Measurements from ENCODE around the gene TRIM37. TPM values are rescaled to one million over a fixed set of nuclear protein-coding genes. Genes with fewer than 3 reads are reported as not detected.

Gene TRIM37
- polyA plus RNA-seq, 1 experiment: 20.9 TPM

DNA sequence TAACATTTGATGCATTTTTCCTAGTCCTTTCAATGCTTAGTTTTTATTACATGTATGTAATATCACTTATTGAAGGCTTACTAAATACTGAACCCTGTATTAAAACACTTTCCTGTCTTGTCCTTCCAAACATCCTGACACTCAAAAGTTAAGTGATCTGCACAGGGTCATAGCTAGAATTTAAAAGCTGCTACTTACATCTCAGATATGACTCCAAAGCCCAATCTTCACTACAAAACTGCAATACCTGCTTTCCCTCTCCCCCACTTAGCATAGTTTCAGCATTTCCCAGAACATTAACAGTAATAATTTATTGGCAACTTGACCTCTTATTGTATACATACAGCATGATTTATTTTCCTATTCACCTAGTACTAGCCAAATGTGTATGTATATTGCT lies 4.3 kb upstream of the TRIM37 start:
- no peak overlapping the region for H3K4me3 ChIP-seq (ENCODE audit: low read depth, low read length)
- no peaks in the 10 kb centered on the region; the same call in 1 of the 2 replicates for H3K36me3 ChIP-seq (ENCODE audit: control insufficient read depth, insufficient read depth, low read length)
- H3K27me3 ChIP-seq (ENCODE audit: control insufficient read depth, insufficient read depth, low read length): no peaks in the 10 kb centered on the region
- POLR2A ChIA-PET: no interaction called here
- TF ChIP-seq, protein P1, sequence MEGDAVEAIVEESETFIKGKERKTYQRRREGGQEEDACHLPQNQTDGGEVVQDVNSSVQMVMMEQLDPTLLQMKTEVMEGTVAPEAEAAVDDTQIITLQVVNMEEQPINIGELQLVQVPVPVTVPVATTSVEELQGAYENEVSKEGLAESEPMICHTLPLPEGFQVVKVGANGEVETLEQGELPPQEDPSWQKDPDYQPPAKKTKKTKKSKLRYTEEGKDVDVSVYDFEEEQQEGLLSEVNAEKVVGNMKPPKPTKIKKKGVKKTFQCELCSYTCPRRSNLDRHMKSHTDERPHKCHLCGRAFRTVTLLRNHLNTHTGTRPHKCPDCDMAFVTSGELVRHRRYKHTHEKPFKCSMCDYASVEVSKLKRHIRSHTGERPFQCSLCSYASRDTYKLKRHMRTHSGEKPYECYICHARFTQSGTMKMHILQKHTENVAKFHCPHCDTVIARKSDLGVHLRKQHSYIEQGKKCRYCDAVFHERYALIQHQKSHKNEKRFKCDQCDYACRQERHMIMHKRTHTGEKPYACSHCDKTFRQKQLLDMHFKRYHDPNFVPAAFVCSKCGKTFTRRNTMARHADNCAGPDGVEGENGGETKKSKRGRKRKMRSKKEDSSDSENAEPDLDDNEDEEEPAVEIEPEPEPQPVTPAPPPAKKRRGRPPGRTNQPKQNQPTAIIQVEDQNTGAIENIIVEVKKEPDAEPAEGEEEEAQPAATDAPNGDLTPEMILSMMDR (IDR thresholded peaks at IDR 0.05; ENCODE audit: insufficient read depth, low read depth, low read length): no peak
- CTCF ChIA-PET: interaction anchor here (1.0 to 1.4 kb wide), 2 partner anchors 12 to 20 kb away, joined by 4 to 5 read pairs; no protein-coding TSS in a partner anchor
- DNase-seq (ENCODE audit: low read depth): no peak

DNA sequence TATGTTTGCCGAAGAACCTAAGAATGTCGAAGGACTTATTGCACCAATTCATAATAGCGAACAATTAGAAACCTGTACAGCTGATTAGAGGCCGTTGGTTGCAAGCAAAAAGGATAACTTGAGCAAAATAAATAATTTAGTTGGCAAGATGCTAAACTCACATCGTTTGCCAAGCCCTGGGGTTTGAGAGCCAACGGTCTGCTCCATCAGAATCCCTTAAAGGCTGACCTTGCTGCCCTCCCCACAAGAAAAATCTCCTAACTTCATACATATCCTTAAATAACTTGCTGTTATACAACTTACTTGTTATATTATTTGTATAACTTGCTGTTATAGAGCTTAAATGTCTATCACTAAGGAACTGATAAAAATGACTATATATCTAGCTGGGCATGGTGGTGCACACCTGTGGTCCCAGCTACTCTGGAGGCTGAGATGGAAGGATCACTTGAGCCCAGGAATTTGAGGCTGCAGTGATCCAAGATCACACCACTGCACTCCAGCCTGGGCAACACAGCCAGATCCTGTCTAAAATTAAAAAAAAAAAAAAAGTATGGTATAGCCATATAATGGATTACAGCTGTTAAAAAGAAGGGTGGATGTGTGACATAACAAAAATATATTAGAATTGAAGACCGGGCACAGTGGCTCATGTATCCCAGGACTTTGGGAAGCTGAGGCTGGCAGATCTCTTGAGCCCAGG lies 1.9 kb upstream of the TRIM37 start:
- POLR2A ChIA-PET: no interaction called here
- TF ChIP-seq, protein P1 (IDR thresholded peaks at IDR 0.05; ENCODE audit: insufficient read depth, low read depth, low read length): no peak
- no peaks in the 10 kb centered on the region for H3K36me3 ChIP-seq (ENCODE audit: control insufficient read depth, insufficient read depth, low read length)
- no peak for DNase-seq (ENCODE audit: low read depth)
- CTCF ChIA-PET: interaction anchor here (1.5 kb wide), 1 partner anchor 10 kb away, joined by 4 read pairs; no protein-coding TSS in a partner anchor
- no peaks in the 10 kb centered on the region for H3K27me3 ChIP-seq (ENCODE audit: control insufficient read depth, insufficient read depth, low read length)
- no peak overlapping the region for H3K4me3 ChIP-seq (ENCODE audit: low read depth, low read length)

GRCh38 chr17:59107306-59107670 lies 608 bp upstream of the TRIM37 start:
- Histone ChIP-seq H3K36me3 (ENCODE audit: control insufficient read depth, insufficient read depth, low read length) (no peaks in the 10 kb centered on the region), H3K4me3 (ENCODE audit: low read depth, low read length) (peak overlapping the region; percentile 79), H3K27me3 (ENCODE audit: control insufficient read depth, insufficient read depth, low read length) (no peaks in the 10 kb centered on the region)
- ChIA-PET CTCF (no interaction called here), POLR2A (no interaction called here)
- DNase-seq (ENCODE audit: low read depth): no peak
- TF ChIP-seq, protein P1 (IDR thresholded peaks at IDR 0.05; ENCODE audit: insufficient read depth, low read depth, low read length): no peak

DNA sequence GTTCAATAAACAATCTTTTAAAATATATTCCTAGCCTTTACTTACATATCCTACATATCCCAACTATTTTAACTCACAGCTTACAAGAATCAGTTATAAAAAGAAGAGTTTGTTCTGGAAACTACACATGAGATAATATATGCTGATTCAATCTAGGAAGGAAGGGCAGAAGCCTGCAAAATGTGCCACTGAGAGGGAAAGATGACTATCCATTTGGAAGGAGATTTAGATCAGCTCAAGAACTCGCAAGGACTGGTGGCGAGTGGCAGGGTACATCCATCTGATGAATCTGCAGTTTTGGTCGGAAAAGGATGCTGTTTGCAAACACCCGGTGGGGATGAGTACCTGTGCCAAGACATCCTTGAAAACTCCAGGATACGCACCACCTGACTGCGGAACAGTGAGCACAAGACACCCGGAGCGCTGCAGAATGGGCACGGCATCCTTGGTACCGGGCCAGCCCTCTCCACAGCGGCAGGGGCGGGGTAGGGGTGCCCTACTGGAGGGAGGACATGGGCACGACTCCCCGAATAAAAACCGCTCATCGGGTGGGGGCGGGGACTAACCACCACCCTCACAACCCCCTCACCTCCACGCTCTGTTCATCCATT lies 723 bp downstream of the TRIM37 start:
- ChIA-PET CTCF (no interaction called here), POLR2A (no interaction called here)
- TF ChIP-seq, protein P1 (IDR thresholded peaks at IDR 0.05; ENCODE audit: insufficient read depth, low read depth, low read length): no peak
- H3K4me3 ChIP-seq (ENCODE audit: low read depth, low read length): peak overlapping the region; percentile 79
- no peak for DNase-seq (ENCODE audit: low read depth)
- H3K27me3 ChIP-seq (ENCODE audit: control insufficient read depth, insufficient read depth, low read length): no peaks in the 10 kb centered on the region
- no peaks in the 10 kb centered on the region for H3K36me3 ChIP-seq (ENCODE audit: control insufficient read depth, insufficient read depth, low read length)

GRCh38 chr17:59101178-59101577 lies 5.5 kb downstream of the TRIM37 start:
- H3K27me3 ChIP-seq (ENCODE audit: control insufficient read depth, insufficient read depth, low read length): no peaks in the 10 kb centered on the region
- H3K4me3 ChIP-seq (ENCODE audit: low read depth, low read length): no peak overlapping the region
- CTCF ChIA-PET: no interaction called here
- no peak for DNase-seq (ENCODE audit: low read depth)
- no peaks in the 10 kb centered on the region for H3K36me3 ChIP-seq (ENCODE audit: control insufficient read depth, insufficient read depth, low read length)
- TF ChIP-seq, protein P1 (IDR thresholded peaks at IDR 0.05; ENCODE audit: insufficient read depth, low read depth, low read length): no peak
- POLR2A ChIA-PET: no interaction called here
